ENCODE results near the gene GJB5.

GRCh38 chr1:34749992-34750391 lies 4.9 kb upstream of the GJB5 start:
- TF ChIP-seq EZH2 (IDR thresholded peaks at IDR 0.05; ENCODE audit: borderline replicate concordance, low read length) (no peak), CTCF (conservative IDR thresholded peaks at IDR 0.05 in 1 of 2, IDR thresholded peaks at IDR 0.05 in 1 of 2; ENCODE audit: extremely low read depth in 1 of 2, insufficient read depth in 1 of 2, low read depth in 1 of 2, low read length in 2 of 2) (no peak)
